HFF-Myc (cell line): Measurements from ENCODE around the gene PEX5L.

Experiments used
- DNase-seq: peaks from one replicate; pipeline ENCODE4 v3.0.0-alpha.2; 2011; ENCODE audit warnings: low read depth; ENCODE audit errors: extremely low read depth
- H3K4me3 ChIP-seq: replicated peaks from 2 replicates; pipeline ENCODE4 v1.5.1; 2011; ENCODE audit warnings: low read depth, mild to moderate bottlenecking, control low read depth, low read length
- CTCF ChIP-seq: IDR thresholded peaks from 2 replicates; pipeline ENCODE4 v1.5.1; 2012; ENCODE audit warnings: mild to moderate bottlenecking, low read depth, low read length, control low read depth; ENCODE audit errors: missing control alignments

Gene PEX5L

GRCh38 chr3:179828738-179829137 is 208.0 kb downstream of the PEX5L start:
- H3K4me3 ChIP-seq, result no peak overlapping the region
- TF ChIP-seq CTCF, result no peak
- DNase-seq, result no peak

DNA sequence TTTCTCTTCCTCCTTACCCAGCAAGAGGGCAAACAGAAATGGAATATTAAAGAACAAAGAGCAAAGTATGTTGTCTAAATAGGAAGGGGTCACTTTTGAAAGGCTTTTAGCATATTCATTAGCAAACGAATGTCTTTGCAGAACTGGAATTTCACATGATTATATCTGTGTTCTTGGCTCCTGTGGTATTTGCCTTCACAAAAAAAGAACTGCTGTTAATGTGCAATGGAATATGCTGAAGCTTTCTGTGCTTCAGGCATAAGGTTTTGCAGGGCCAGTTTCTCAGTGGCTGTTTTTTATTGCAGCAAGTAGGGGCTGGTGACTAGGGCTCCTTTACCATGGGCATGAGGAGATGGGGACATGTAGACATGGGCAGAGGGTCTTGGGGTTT is 210.5 kb downstream of the PEX5L start:
- TF ChIP-seq CTCF, result no peak
- H3K4me3 ChIP-seq, result no peak overlapping the region
- no peak for DNase-seq

- no peak overlapping the region for H3K4me3 ChIP-seq
- no peak for DNase-seq
- TF ChIP-seq CTCF, result no peak
These were observed 211.1 kb downstream of the PEX5L start for GRCh38 chr3:179825527-179826246.

DNA sequence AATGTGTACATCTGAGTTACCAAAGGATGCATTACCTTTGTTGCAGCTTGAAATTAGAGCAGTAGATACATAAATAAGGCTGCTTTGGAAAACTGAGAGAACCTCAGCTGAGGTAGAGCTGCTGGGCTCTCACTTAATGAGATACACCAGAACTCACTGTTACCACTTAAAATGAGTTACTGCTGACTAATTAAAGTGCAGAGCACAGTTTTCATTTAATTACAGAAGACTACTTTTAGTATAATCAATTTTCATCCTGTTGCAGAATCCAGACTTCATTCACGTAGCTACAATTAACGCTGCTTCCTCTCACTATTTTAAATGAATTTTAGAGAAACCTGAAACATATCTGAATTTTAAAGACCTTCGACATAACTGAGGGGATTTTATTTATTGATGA is 214.4 kb downstream of the PEX5L start:
- no peak overlapping the region for H3K4me3 ChIP-seq
- TF ChIP-seq CTCF, result no peak
- no peak for DNase-seq

DNA sequence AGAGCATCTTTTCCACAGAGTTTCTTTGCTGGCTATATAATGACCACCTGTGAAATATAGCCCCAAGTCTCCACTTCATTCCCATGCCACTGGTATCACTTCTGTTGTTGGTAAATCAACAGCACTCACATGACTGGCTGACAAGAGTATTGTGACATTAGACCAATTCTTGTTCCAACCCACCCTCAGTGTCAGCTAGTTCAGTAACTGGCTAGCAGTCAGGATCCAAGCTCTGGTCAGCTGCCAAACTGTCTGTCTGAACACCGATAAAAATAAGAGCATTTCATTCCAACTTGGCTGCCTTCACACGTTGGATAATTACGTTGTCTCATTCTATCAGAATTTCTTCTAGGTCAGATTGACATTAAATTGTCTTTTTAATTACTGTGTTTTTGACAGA is 217.4 kb downstream of the PEX5L start:
- TF ChIP-seq CTCF, result no peak
- no peak overlapping the region for H3K4me3 ChIP-seq
- no peak for DNase-seq

DNA sequence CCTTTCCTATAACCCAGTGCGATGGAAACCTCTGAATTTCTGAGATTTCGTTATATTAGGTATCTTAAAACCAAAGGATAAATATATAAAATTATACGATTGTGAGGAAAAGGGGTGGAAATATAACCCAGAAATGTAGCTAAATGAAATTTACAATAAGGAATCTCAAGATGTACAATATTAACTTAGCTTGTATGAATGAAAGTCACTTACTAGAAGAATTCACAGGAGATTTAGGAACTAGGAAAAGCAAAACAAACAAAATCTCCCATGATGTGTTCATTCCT is 224.7 kb downstream of the PEX5L start:
- no peak for TF ChIP-seq CTCF
- H3K4me3 ChIP-seq, result no peak overlapping the region
- DNase-seq, result no peak
